ENCODE results near the gene CAND2.

DNA sequence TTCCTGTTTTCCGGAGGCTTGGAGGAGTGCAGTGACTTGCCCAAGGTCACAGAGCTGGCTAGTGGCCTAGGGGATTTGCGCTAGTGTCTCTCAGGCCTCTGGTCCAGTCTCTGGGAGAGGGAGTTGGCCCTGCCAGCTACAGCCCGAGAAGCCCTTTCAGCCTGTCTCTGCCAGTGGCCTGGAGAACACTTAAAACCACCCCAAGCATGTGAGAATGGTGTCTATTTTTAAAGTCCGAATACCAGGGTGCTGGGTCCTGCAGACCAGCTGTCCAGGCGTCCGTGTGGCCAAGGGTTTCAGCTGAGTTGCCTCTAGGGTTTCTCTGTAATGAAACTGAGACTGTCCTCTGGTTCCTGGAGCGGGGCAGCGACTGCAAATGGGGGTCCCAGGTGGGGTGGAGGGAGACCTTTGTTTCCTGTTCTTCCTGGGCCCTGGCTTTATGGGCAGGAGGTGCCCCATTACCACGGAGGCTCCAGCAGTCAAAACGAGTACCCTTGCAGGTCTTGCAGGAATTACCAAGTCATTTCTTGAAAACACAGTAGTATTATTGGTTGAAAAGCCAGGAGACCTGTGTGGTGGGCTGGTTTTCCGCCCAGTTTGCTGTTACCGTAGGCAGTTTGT is 2.2 kb downstream of the CAND2 start:
- TF ChIP-seq CTCF (IDR thresholded peaks at IDR 0.05) = no peak
- TF ChIP-seq POLR2A (IDR thresholded peaks at IDR 0.05) = no peak
- no peak for TF ChIP-seq EP300 (IDR thresholded peaks at IDR 0.05)
